Chondrocyte (in vitro differentiated cells): ENCODE results near the gene RTL1. TPM values are rescaled to one million over a fixed set of nuclear protein-coding genes. Genes with fewer than 3 reads are reported as not detected.

ENCODE experiments used
- DNase-seq: peaks from one replicate; pipeline ENCODE4 v3.0.0; 2021; ENCODE audit warnings: mixed read lengths, low spot score
- H3K27ac Mint-ChIP-seq: one replicate; pipeline ENCODE4 v1.8.0; 2021; ENCODE audit warnings: mild to moderate bottlenecking, moderate library complexity, mixed read lengths; ENCODE audit not compliant: unreplicated experiment
- H3K27me3 Mint-ChIP-seq: 2 replicates; pipeline ENCODE4 v1.8.0; 2021; ENCODE audit warnings: low read depth, mixed read lengths
- H3K36me3 Mint-ChIP-seq: 2 replicates; pipeline ENCODE4 v1.8.0; 2021; ENCODE audit warnings: low read depth, mixed read lengths
- H3K4me1 Mint-ChIP-seq: 2 replicates; pipeline ENCODE4 v1.8.0; 2021; ENCODE audit warnings: low read depth, mild to moderate bottlenecking, mixed read lengths
- H3K4me3 Mint-ChIP-seq: one replicate; pipeline ENCODE4 v1.8.0; 2021; ENCODE audit warnings: mild to moderate bottlenecking, moderate library complexity, mixed read lengths; ENCODE audit not compliant: unreplicated experiment
- H3K9me3 Mint-ChIP-seq: 2 replicates; pipeline ENCODE4 v1.8.0; 2021; ENCODE audit warnings: low read depth, mixed read lengths
- CTCF ChIP-seq: fragments of 200-600 bp; sonication (generic); IDR thresholded peaks from 2 replicates; pipeline ENCODE4 v1.5.0; 2021; ENCODE audit warnings: antibody characterized with exemption, mild to moderate bottlenecking, moderate library complexity
- total RNA-seq: library from RNA; stranded (reverse); gene quantifications from 3 replicates; pipeline ENCODE4 v1.2.1, GENCODE V29; 2021

The RTL1 gene
- total RNA-seq, 1 donor from 2014 or later: 0.02 TPM

GRCh38 chr14:100864206-100864605 is 39.3 kb downstream of the RTL1 start:
- Mint-ChIP-seq H3K27ac (no peak overlapping the region), H3K27me3 (peaks cover 13% of the 10 kb centered on the region), H3K4me3 (no peak overlapping the region), H3K36me3 (no peaks in the 10 kb centered on the region), H3K4me1 (no peaks in the 10 kb centered on the region), H3K9me3 (no peaks in the 10 kb centered on the region)
- TF ChIP-seq CTCF: no peak
- peak; percentile 49 for DNase-seq

- no peak overlapping the region for H3K27ac Mint-ChIP-seq
- H3K27me3 Mint-ChIP-seq: peaks cover 13% of the 10 kb centered on the region
- H3K36me3 Mint-ChIP-seq: no peaks in the 10 kb centered on the region
- TF ChIP-seq CTCF: no peak
- DNase-seq: no peak
- no peak overlapping the region for H3K4me3 Mint-ChIP-seq
- H3K9me3 Mint-ChIP-seq: no peaks in the 10 kb centered on the region
- no peaks in the 10 kb centered on the region for H3K4me1 Mint-ChIP-seq
Observed at GRCh38 chr14:100862793-100863192, 40.7 kb downstream of the RTL1 start.

GRCh38 chr14:100862277-100862676 is 41.2 kb downstream of the RTL1 start:
- peak; percentile 50 for DNase-seq
- no peak for TF ChIP-seq CTCF
- no peaks in the 10 kb centered on the region for H3K9me3 Mint-ChIP-seq

GRCh38 chr14:100861937-100862247 is 41.6 kb downstream of the RTL1 start:
- no peaks in the 10 kb centered on the region for H3K9me3 Mint-ChIP-seq

More at GRCh38 chr14:100862277-100862676, 41.2 kb downstream of the RTL1 start:
- H3K4me1 Mint-ChIP-seq: no peaks in the 10 kb centered on the region
- H3K27me3 Mint-ChIP-seq: peaks cover 13% of the 10 kb centered on the region
- H3K36me3 Mint-ChIP-seq: no peaks in the 10 kb centered on the region
- H3K27ac Mint-ChIP-seq: no peak overlapping the region
- H3K4me3 Mint-ChIP-seq: no peak overlapping the region

GRCh38 chr14:100861188-100861936 is 42.2 kb downstream of the RTL1 start:
- no peak for TF ChIP-seq CTCF
- Mint-ChIP-seq H3K4me1 (no peaks in the 10 kb centered on the region), H3K27ac (no peak overlapping the region), H3K9me3 (no peaks in the 10 kb centered on the region), H3K27me3 (peaks cover 13% of the 10 kb centered on the region), H3K4me3 (no peak overlapping the region), H3K36me3 (no peaks in the 10 kb centered on the region)
- peak; percentile 53 for DNase-seq

More at GRCh38 chr14:100861937-100862247, 41.6 kb downstream of the RTL1 start:
- Mint-ChIP-seq H3K27ac (no peak overlapping the region), H3K4me3 (no peak overlapping the region), H3K27me3 (peaks cover 13% of the 10 kb centered on the region), H3K4me1 (no peaks in the 10 kb centered on the region), H3K36me3 (no peaks in the 10 kb centered on the region)
- DNase-seq: no peak
- TF ChIP-seq CTCF: no peak
